Measurements from ENCODE around the gene SELL.
A peak's percentile ranks its signal among the peaks of the same experiment; 100 is the strongest.
"Not testable (repeated sequence)": the region's sequence is repeated elsewhere in the genome, so short reads cannot be mapped to it uniquely, and the experiment has no call there.

The SELL gene

DNA sequence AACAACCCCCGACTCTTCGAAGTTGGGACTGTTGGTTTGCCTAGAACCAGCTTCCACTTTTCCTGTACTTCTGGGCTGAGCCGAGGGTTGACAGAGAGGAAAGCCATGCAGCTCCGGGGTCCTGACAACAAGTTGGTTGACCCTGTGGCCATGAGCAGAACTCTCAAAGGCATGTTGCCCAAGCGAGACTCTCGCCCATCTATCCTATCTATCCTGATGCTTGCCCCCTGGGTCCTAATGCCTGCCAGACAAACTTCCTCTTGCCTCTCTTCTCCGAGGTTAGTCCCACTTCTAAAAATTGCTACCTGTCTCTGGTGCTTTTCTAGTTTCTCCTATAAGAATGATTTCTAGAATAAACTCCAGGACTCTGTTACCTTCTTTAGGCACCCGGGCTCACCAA, 48.7 kb downstream of the SELL start:
- DNase-seq: peak in 1 of 2 experiments; percentile 16

DNA sequence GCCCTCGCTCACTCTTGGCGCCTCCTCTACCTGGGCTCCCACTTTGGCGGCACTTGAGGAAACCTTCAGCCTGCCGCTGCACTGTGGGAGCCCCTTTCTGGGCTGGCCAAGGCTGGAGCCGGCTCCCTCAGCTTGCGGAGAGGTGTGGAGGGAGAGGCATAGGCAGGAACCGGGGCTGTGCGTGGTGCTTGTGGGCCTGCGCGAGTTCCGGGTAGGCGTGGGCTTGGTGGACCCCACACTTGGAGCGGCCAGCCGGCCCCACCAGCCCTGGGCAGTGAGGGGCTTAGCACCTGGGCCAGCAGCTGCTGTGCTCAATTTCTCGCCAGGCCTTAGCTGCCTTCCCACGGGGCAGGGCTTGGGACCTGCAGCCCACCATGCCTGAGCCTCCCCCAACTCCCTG, 50.4 kb downstream of the SELL start:
- DNase-seq: not testable (repeated sequence)

DNA sequence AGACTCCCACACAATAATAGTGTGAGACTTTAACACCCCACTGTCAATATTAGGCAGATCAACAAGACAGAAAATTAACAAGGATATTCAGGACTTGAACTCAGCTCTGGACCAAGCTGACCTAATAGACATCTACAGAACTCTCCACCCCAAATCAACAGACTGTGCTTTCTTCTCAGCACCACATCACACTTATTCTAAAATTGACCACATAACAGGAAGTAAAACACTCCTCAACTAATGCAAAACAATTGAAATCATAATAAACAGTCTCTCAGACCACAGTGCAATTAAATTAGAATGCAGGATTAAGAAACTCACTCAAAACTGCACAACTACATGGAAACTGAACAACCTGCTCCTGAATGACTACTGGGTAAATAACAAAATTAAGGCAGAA, 52.6 kb downstream of the SELL start:
- DNase-seq: not testable (repeated sequence)

DNA sequence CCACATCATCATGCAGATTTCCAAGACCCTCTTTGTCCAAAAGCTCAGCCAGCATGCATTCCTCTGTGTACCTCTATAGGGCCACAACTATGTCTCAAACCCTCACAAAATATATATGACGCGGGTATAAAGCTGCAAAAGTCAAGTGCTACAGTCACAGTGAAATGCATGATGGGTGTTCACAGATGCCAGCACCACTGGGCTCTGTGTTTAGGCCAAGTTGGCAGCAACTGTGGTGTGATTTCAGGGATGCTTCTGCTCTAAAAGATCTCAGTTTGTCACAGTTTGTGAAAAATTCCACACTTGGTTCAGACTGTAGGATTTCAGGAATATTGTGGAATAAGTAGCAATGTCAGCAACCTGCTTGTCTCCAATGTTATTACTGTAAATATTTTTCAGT, 57.5 kb downstream of the SELL start:
- DNase-seq: no peak

DNA sequence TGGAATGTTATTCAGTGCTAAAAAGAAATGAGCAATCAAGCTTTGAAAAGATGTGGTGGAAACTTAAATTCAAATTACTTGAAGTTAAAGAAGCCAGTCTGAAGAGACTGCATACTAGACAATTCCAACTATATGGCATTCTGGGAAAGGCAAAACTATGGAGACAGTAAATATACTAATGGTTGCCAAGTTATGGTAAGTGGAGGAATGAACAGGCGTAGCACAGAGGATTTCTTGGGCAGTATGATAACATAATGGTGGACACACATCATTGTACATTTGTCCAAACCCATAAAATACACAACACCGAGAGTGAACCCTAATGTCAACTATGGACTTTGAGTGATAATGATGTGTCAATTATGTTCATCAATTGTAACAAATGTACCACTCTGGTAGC, 60.4 kb downstream of the SELL start:
- no peak for DNase-seq

DNA sequence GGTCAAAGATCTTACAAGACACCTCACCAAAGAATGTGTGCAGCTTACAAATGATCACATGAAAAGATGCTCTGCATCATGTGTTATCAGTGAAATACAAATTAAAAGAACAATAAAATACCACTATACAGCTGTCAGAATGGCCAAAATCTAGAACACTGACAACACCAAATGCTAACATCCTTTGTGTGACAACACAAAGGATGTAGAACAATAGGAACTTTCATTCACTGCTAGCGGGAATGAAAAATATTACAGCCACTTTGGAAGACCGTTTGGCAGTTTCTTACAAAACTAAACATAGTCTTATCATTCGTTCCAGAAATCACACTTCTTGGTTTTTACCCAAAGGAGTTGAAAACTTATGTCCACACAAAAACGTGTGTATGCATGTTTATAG, 60.9 kb downstream of the SELL start:
- DNase-seq: no peak

DNA sequence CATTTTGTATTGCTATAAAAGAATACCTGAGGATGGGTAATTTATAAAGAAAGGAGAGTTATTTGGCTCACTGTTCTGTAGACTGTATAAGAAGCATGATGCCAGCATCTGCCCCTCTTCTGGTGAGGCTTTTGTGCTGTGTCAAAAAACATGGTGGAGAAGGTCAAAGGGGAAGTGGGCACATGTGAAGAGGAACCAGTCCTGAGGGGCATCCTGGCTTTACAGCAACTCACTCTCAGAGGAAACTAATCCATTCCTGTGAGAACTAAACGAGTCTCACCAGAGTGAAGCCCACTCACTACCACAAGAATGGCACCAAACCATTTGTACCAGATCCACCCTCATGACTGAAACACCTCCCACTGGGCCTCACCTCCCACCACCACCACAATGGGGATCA, 62.7 kb downstream of the SELL start:
- no peak for DNase-seq

DNA sequence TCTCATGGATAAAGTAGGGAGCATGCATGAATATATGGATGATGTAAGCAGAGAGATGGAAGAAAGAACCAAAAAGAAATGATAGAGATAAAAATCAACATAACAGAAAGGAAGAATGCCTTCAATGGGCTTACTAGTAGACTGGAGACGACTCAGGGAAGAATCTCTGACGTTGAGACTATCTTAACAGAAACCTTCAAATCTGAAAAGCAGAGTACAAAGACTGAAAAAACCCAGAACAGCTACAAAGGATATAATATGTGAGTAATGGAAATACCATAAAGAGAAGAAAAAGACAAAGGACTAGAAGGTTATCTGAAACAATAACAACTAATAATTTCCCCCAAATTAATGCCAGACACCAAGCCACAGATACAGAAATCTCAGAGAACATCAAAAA, 63.2 kb downstream of the SELL start:
- no peak for DNase-seq

DNA sequence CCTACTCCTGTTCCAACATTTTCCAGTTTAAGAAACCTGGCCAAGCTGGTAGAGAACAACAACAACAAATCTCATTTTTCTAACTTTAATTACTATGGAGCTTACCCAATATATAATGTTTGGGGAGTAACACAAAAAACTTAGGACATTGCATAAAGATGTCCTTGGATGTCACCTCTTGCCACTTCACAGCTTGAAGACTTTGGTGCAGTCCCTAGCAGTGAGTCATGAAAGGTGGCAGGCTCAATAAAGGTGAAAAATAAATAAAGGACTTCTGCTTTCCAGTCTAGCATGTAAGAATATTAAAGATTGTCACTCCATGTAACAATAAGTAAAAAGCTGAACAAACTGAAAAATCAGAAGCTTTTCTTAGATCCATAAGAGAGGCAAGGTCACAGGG, 63.9 kb downstream of the SELL start:
- no peak for DNase-seq

DNA sequence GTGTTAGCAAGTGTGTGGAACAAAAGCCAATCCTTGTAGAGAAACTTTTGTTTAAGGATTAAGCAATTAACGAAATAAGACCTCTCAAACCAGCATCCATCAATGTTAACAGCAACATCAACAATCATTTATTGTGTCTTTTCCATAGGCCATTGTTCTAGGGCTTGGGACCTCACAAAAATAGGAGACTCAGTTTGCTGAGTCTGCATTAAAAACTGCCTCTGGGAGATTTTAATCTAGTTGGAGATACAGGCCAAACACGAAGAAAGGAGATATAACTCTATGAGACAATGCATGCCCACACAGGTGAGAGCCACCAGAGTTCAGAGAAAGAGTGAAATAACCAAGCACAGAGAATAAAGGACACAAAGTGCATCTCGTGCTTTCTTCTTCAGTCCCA, 67.1 kb downstream of the SELL start:
- DNase-seq: no peak

Data from NCI-H526 (cell line).